B cell (primary cell): ENCODE results near the gene GPNMB. TPM values are rescaled to one million over a fixed set of nuclear protein-coding genes. Genes with fewer than 3 reads are reported as not detected.

ENCODE experiments used
- ATAC-seq: fragments of 200-7000 bp; cut with Tn5 transposase; one replicate; pipeline ENCODE4 v1.10.0; 2021; ENCODE audit warnings: low read depth, mild to moderate bottlenecking, moderate number of reproducible peaks, moderate library complexity
- CTCF ChIA-PET: fragments of 350-600 bp; sonication (Branson Sonifier 250); formaldehyde crosslinking; loops from one replicate; lab custom pipeline; 2021; ENCODE audit warnings: antibody characterized with exemption, inconsistent platforms; lab: Charles Lee
- POLR2A ChIA-PET: fragments of 350-600 bp; sonication (Branson Sonifier 250); formaldehyde crosslinking; loops from one replicate; lab custom pipeline; 2021; ENCODE audit warnings: antibody characterized with exemption; lab: Charles Lee
- DNase-seq: peaks from one replicate; pipeline ENCODE4 v3.0.0; 2013
- H2AFZ ChIP-seq: 2 replicates; pipeline ENCODE4 v1.6.1; 2012; ENCODE audit warnings: mild to moderate bottlenecking, low read depth, low read length; ENCODE audit not compliant: insufficient read depth, poor library complexity, severe bottlenecking
- H3K27ac ChIP-seq, 2 donors: 1 replicate in 1 of 2; 2 replicates in 1 of 2; pipeline ENCODE4 v1.5.1; 2012 to 2013; ENCODE audit warnings: low read length in 2 of 2, mild to moderate bottlenecking in 2 of 2, moderate library complexity in 1 of 2
- H3K27me3 ChIP-seq, 4 experiments: fragments of 200-600 bp in 1 of 4; sonication (generic) in 1 of 4; replicated peaks in 1 of 4; 1 replicate in 2 of 4; 2 replicates in 2 of 4; pipeline versions ENCODE4 v1.6.1 to v1.7.0; 2013 to 2016; ENCODE audit warnings: low read length in 3 of 4, mild to moderate bottlenecking in 2 of 4, mixed read lengths in 1 of 4, moderate library complexity in 1 of 4; ENCODE audit not compliant: insufficient read depth in 4 of 4, control insufficient read depth in 3 of 4; ENCODE audit errors: control extremely low read depth in 1 of 4
- H3K36me3 ChIP-seq, 2 experiments: replicated peaks in 1 of 2; 1 replicate in 1 of 2; 2 replicates in 1 of 2; pipeline versions ENCODE4 v1.6.1 to v1.7.1; 2013; ENCODE audit warnings: low read length in 1 of 2; ENCODE audit not compliant: insufficient read depth in 2 of 2, control insufficient read depth in 1 of 2; ENCODE audit errors: control extremely low read depth in 1 of 2, extremely low read depth in 1 of 2
- H3K4me1 ChIP-seq, 2 donors: fragments of 200-600 bp in 1 of 2; sonication (generic) in 1 of 2; 1 replicate in 1 of 2; 2 replicates in 1 of 2; pipeline versions ENCODE4 v1.5.1 to v1.6.1; 2013 to 2017; ENCODE audit warnings: low read length in 2 of 2; ENCODE audit not compliant: control insufficient read depth in 2 of 2, insufficient read depth in 2 of 2
- H3K4me2 ChIP-seq: replicated peaks from 2 replicates; pipeline ENCODE3; 2012; ENCODE audit warnings: mild to moderate bottlenecking, low read depth, low read length; ENCODE audit not compliant: poor library complexity, severe bottlenecking
- H3K4me3 ChIP-seq, 5 experiments: fragments of 200-600 bp in 1 of 5; sonication (generic) in 1 of 5; 1 replicate in 3 of 5; 2 replicates in 2 of 5; pipeline versions ENCODE4 v1.5.1 to v1.7.0; 2011 to 2016; ENCODE audit warnings: low read length in 4 of 5, mild to moderate bottlenecking in 4 of 5, low read depth in 2 of 5, control low read depth in 1 of 5, moderate library complexity in 1 of 5; ENCODE audit not compliant: insufficient read depth in 1 of 5; ENCODE audit errors: control extremely low read depth in 1 of 5, extremely low read depth in 1 of 5
- H3K79me2 ChIP-seq: fragments of 200-600 bp; sonication (generic); one replicate; pipeline ENCODE4 v1.6.0; 2016; ENCODE audit warnings: low read length; ENCODE audit not compliant: control insufficient read depth, insufficient read depth
- H3K9ac ChIP-seq: fragments of 200-600 bp; sonication (generic); 2 replicates; pipeline ENCODE4 v1.6.1; 2017; ENCODE audit warnings: mild to moderate bottlenecking, low read length, moderate library complexity
- H3K9me3 ChIP-seq, 3 donors: one replicate each; pipeline versions ENCODE4 v1.6.1 to v1.7.1; 2013; ENCODE audit warnings: low read length in 2 of 3; ENCODE audit not compliant: control insufficient read depth in 2 of 3, insufficient read depth in 1 of 3; ENCODE audit errors: control extremely low read depth in 1 of 3
- H4K20me1 ChIP-seq: 2 replicates; pipeline ENCODE4 v1.6.0; 2012; ENCODE audit warnings: mild to moderate bottlenecking, low read length; ENCODE audit not compliant: insufficient read depth, control insufficient read depth, poor library complexity, severe bottlenecking
- H3K27ac Mint-ChIP-seq: one replicate; pipeline ENCODE4 v1.8.0; 2021; ENCODE audit warnings: mixed read lengths
- H3K27me3 Mint-ChIP-seq: one replicate; pipeline ENCODE4 v1.8.0; 2021; ENCODE audit warnings: mixed read lengths
- H3K4me1 Mint-ChIP-seq: one replicate; pipeline ENCODE4 v1.8.0; 2021; ENCODE audit warnings: mixed read lengths
- H3K4me3 Mint-ChIP-seq: one replicate; pipeline ENCODE4 v1.8.0; 2021; ENCODE audit warnings: mixed read lengths
- H3K9me3 Mint-ChIP-seq: one replicate; pipeline ENCODE4 v1.8.0; 2022; ENCODE audit warnings: mixed read lengths; ENCODE audit not compliant: insufficient read depth
- EZH2 ChIP-seq: IDR thresholded peaks from 2 replicates; pipeline ENCODE4 v1.6.1; 2012; ENCODE audit warnings: borderline replicate concordance, low read depth, mild to moderate bottlenecking, moderate library complexity, low read length; ENCODE audit not compliant: insufficient read depth, poor library complexity, severe bottlenecking
- WGBS: methylation state at CpG from one replicate; pipeline ENCODE4 v1.1.5; 2013; ENCODE audit warnings: missing lambda C conversion rate; ENCODE audit not compliant: insufficient coverage; 5-methylcytosine and 5-hydroxymethylcytosine counted together
- intact Hi-C: fragments of 100-400 bp; cut with micrococcal nuclease; formaldehyde crosslinking; loops from one replicate; pipeline ENCODE4 v1.10.0; 2022
- polyA plus RNA-seq: library from polyadenylated mRNA; depleted of rRNA; stranded (reverse); fragments of >200 nt; gene quantifications from 2 replicates; pipeline ENCODE4 v1.2.3, GENCODE V29; 2012
- total RNA-seq, 2 donors: library from RNA; stranded (reverse); fragments of 120-200 nt in 1 of 2; gene quantifications; 1 replicate in 1 of 2; 2 replicates in 1 of 2; pipeline versions ENCODE4 v1.2.3 to v1.2.4, GENCODE V29; 2013 to 2022
- TF ChIP-seq, protein P1 (sequence below): fragments of 200-600 bp; IDR thresholded peaks from one replicate; pipeline ENCODE4 v1.8.0; 2022; ENCODE audit warnings: antibody characterized with exemption, mild to moderate bottlenecking

GPNMB gene
- total and polyA plus RNA-seq, 2 donors (not counting 1 experiment from before 2014, with no cell fraction given): 2.6 TPM; not detected in 1

DNA sequence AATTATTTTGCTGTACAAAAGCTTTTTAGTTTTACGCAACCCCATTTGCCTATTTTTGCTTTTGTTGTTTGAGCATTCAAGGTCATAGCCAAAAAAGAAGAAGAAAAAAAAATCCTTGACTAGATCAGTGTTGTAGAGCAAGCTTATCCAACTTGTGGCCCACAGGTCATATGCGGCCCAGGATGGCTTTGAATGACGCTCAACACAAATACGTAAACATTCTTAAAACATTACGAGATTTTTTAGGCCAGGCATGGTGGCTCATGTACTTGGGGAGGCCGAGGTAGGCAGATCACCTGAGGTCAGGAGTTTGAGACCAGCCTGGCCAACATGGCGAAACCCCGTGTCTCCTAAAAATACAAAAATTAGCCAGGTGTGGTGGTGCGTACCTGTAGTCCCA, 44.4 kb downstream of the GPNMB start:
- Histone ChIP-seq H3K9me3 (no peaks in the 10 kb centered on the region), H3K27ac (no peak overlapping the region), H2AFZ (no peak overlapping the region), H3K36me3 (no peaks in the 10 kb centered on the region), H4K20me1 (no peaks in the 10 kb centered on the region), H3K4me3 (no peak overlapping the region), H3K4me1 (no peaks in the 10 kb centered on the region), H3K27me3 (peaks cover 0 to 6% (median 0%) of the 10 kb centered on the region in 4 experiments), H3K79me2 (no peaks in the 10 kb centered on the region), H3K9ac (no peak overlapping the region), H3K4me2 (no peak overlapping the region)
- ChIA-PET POLR2A (no interaction called here), CTCF (interaction anchor here (0.5 to 2.6 kb wide), 4 partner anchors 13 to 29 kb away, joined by 3 to 6 read pairs (median 5); no protein-coding TSS in a partner anchor)
- Mint-ChIP-seq H3K9me3 (no peaks in the 10 kb centered on the region), H3K27me3 (peaks cover 6% of the 10 kb centered on the region), H3K4me1 (no peaks in the 10 kb centered on the region), H3K27ac (no peak overlapping the region), H3K4me3 (no peak overlapping the region)
- ATAC-seq: no peak
- TF ChIP-seq, protein P1, sequence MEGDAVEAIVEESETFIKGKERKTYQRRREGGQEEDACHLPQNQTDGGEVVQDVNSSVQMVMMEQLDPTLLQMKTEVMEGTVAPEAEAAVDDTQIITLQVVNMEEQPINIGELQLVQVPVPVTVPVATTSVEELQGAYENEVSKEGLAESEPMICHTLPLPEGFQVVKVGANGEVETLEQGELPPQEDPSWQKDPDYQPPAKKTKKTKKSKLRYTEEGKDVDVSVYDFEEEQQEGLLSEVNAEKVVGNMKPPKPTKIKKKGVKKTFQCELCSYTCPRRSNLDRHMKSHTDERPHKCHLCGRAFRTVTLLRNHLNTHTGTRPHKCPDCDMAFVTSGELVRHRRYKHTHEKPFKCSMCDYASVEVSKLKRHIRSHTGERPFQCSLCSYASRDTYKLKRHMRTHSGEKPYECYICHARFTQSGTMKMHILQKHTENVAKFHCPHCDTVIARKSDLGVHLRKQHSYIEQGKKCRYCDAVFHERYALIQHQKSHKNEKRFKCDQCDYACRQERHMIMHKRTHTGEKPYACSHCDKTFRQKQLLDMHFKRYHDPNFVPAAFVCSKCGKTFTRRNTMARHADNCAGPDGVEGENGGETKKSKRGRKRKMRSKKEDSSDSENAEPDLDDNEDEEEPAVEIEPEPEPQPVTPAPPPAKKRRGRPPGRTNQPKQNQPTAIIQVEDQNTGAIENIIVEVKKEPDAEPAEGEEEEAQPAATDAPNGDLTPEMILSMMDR: no peak
- TF ChIP-seq EZH2: no peak
- DNase-seq: no peak
- WGBS: 97% methylated on average over 4 of the region's 9 CpGs
- intact Hi-C loops: no loop called here

DNA sequence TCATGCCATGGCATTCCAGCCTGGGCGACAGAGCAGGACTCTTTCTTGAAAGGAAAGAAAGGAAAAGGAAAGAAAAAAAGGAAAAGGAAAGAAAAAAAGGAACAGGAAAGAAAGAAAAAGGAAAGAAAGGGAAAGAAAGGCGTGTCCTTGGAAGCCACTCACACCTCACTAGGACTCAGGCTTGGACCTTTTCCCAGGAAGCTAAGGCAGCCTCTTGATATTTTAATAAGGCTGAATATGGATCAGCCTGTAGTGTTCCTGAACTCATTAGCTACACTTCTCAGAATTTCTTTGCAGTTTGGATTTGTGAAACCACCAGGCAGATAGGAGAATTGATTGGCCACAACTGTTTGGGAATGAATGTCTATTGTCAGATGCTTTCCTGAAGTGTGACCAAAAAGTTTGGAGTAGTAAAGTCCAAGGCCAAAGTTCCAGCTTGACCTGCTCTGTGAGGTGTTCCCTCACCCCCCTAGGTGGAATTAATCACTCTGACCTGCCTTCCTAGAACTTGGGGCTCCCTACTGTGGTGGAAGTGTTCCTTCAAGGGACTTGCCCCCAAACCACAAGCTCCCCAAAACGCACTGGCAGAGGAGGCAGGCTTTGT, 45.5 kb downstream of the GPNMB start:
- H3K4me3 Mint-ChIP-seq: no peak overlapping the region
- intact Hi-C loops: no loop called here
- TF ChIP-seq EZH2: no peak
- TF ChIP-seq, protein P1: no peak
- no peaks in the 10 kb centered on the region for H3K4me1 Mint-ChIP-seq
- ATAC-seq: no peak
- H3K27me3 Mint-ChIP-seq: peaks cover 6% of the 10 kb centered on the region
- no peak overlapping the region for H2AFZ ChIP-seq
- H3K9ac ChIP-seq: no peak overlapping the region
- no peak overlapping the region for H3K27ac Mint-ChIP-seq
- H3K4me1 ChIP-seq: no peaks in the 10 kb centered on the region
- no peaks in the 10 kb centered on the region for H3K9me3 Mint-ChIP-seq
- no peak overlapping the region for H3K4me2 ChIP-seq
- no peak for DNase-seq
- no peaks in the 10 kb centered on the region for H3K36me3 ChIP-seq
- no peaks in the 10 kb centered on the region for H3K9me3 ChIP-seq
- no peak overlapping the region for H3K27ac ChIP-seq
- H4K20me1 ChIP-seq: no peaks in the 10 kb centered on the region
- ChIA-PET CTCF (interaction anchor here (1.9 to 2.6 kb wide), 2 partner anchors 14 to 19 kb away, joined by 4 to 6 read pairs; no protein-coding TSS in a partner anchor), POLR2A (no interaction called here)
- no peaks in the 10 kb centered on the region for H3K79me2 ChIP-seq
- no peak overlapping the region for H3K4me3 ChIP-seq
- H3K27me3 ChIP-seq: peaks cover 0 to 6% (median 0%) of the 10 kb centered on the region in 4 experiments
- WGBS: 70% methylated on average over 2 of the region's 3 CpGs
